GM18951 (cell line): ENCODE results near the gene BPHL.

Source experiments
- POLR2A ChIP-seq: IDR thresholded peaks from 4 replicates; pipeline ENCODE4 v1.6.1; 2011; ENCODE audit warnings: mild to moderate bottlenecking; ENCODE audit not compliant: insufficient read length, insufficient read depth; ENCODE audit errors: extremely low read depth
- in situ Hi-C: fragments of 300-500 bp; cut with MboI; formaldehyde crosslinking; loops from one replicate; pipeline ENCODE4 v1.12.0; 2022; ENCODE audit warnings: low sequenced_read_pairs, mixed read lengths, inconsistent platforms; ENCODE audit not compliant: unreplicated experiment

The BPHL gene

DNA sequence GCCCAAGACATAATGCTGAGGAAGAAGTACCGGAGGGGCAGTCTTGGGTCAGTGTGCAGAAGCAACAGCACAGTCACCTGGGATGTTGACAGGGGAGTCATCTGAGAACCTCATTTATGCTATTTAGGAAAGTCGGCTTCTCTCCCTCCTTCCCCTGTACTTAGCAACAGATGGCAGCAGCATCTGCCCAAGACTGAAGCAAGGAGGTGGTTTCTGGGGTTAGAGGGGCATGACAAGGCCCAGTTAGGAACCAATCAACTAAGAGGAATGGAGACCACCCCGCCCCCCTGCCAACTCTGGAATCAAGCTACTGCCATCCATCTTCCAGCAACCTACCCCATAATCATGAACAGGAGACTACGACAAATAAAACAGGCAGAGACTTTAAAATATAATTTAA lies 28.5 kb upstream of the BPHL start:
- in situ Hi-C loops = no loop called here
- TF ChIP-seq POLR2A = no peak

DNA sequence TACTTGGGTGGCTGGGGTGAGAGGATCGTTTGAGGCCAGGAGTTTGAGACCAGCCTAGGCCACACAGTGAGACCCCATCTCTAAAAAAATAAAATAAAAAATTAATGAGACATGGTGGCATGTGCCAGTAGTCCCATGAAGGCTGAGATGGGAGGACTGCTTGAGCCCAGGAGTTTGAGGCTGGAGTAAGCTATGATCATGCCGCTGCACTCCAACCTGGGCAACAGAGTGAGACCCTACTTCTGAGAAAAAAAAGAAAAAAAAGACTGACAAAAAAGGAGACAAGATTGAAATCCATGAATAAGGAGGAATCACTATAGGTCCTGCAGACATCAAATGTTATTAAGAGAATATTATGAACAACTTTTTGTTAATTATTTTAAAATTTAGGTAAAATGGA lies 23.7 kb upstream of the BPHL start:
- in situ Hi-C loops = no loop called here
- no peak for TF ChIP-seq POLR2A

DNA sequence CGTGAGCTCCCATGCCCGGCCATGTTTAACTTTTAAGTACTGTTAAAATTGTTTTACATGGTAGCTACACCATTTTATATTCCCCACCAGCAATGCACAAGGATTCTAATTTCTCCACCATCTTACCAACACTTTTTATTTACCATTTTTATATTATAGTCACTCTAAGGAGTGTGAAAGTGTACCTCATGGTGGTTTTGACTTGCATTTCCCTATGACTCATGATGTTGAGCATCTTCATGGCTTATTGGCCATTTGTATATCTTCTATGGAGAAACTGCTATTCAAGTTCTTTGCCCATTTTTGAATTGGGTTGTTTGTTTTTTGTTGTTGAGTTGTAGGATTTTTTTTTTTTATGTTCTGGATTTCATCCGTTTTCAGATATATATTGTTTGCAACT lies 15.6 kb upstream of the BPHL start:
- TF ChIP-seq POLR2A = no peak
- in situ Hi-C loops = no loop called here

DNA sequence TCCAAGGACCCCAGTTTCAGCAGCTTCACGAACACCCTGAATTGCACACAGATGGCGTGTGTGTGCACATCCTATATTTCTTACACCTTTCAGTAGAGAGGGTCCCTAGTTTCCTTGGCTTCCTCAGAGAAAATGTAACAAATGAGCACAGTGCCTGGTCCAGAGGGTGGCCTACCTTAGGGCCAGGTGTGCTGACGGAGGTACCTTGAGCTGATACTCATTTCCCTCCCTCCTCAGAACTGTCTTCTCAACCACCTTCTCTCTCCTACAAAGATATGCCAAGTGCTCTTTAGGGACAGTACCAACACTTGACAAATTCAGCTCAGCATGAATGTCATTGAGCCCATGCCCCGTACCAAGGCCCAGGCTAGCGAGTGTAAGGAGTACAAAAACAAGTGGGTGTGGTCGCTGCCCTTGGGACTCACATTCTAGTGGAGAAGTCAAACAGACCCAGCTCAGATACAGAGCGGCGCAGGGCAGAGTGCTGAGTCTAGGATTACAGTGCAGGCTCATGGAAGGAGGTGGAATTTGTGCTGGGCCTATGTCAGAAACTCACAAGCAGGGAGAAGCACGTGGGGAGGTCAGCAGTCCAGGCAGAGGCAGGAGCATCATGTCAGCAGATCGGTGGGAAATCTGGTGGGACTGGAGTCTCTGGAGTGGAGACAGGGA lies 9.6 kb upstream of the BPHL start:
- in situ Hi-C loops = no loop called here
- TF ChIP-seq POLR2A = no peak

DNA sequence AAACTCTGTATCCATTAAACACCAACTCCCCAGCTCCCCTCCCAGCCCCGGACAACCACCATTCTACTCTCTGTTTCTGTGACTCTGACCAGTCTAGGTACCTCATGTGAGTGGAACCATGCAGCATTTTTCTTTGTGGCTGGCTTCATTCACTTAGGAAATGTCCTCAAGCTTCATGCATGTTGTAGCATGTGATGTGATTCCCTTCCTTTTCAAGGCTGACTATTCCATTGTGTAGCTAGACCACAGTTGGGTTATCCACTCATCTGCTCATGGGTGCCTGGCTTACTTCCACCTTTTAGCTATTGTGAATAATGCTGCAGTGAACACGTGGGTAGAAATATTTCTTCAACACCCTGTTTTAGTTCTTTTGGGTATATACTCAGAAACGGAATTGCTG lies 8.8 kb upstream of the BPHL start:
- in situ Hi-C loops = no loop called here
- no peak for TF ChIP-seq POLR2A

DNA sequence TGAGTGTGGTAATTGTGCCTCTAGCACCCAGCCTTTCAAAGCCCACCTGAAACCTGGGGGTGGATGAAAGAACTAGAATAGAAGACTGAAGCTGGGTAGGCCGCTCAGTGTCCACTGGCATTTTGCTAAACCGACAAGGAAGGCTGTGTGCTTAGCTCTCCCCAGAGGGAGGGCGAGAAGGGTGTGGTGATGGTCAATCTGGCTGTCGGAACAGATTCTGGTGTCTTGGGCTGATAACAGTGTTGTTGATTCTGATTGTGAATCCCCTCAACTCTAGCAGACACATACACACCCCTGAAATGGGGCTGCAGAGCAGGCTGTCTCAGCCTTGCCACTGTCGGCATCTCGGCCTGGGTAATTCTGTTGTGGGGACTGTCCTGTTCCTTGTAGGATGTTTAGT lies 4.1 kb upstream of the BPHL start:
- no peak for TF ChIP-seq POLR2A
- in situ Hi-C loops = no loop called here

GRCh38 chr6:3117912-3118352 lies 579 bp upstream of the BPHL start:
- in situ Hi-C loops = no loop called here
- no peak for TF ChIP-seq POLR2A

- in situ Hi-C loops = no loop called here
- no peak for TF ChIP-seq POLR2A
Measured at GRCh38 chr6:3119040-3119723, 671 bp downstream of the BPHL start.

DNA sequence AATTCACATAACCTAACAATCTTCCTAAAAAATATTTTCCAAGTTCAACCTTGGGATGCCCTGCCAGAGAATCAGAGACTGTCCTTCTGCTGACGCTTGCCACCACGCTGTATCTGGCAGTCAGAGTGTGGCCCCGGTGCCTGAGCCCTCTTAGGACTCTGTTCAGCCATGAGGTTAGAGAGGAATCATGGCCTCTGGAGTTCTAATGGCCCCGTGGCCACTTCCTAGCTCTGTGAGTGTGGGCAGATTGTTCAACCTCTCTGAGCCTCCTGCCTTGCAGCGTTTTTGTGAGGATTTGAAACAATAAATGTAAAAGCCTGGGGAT lies 2.2 kb downstream of the BPHL start:
- TF ChIP-seq POLR2A = no peak
- in situ Hi-C loops = loop anchor here (10.0 kb wide), 1 partner anchor 134 kb away; the partner anchor contains the start of gene PSMG4

- in situ Hi-C loops = loop anchor here (10.0 kb wide), 1 partner anchor 132 kb away; the partner anchor contains the start of gene PSMG4
- TF ChIP-seq POLR2A = no peak
Measured at GRCh38 chr6:3122823-3123182, 4.3 kb downstream of the BPHL start.

GRCh38 chr6:3124667-3125066 lies 6.2 kb downstream of the BPHL start:
- no peak for TF ChIP-seq POLR2A
- in situ Hi-C loops = loop anchor here (10.0 kb wide), 1 partner anchor 130 kb away; the partner anchor contains the start of gene PSMG4

GRCh38 chr6:3125815-3126214 lies 7.3 kb downstream of the BPHL start:
- in situ Hi-C loops = loop anchor here (10.0 kb wide), 1 partner anchor 129 kb away; the partner anchor contains the start of gene PSMG4
- no peak for TF ChIP-seq POLR2A

DNA sequence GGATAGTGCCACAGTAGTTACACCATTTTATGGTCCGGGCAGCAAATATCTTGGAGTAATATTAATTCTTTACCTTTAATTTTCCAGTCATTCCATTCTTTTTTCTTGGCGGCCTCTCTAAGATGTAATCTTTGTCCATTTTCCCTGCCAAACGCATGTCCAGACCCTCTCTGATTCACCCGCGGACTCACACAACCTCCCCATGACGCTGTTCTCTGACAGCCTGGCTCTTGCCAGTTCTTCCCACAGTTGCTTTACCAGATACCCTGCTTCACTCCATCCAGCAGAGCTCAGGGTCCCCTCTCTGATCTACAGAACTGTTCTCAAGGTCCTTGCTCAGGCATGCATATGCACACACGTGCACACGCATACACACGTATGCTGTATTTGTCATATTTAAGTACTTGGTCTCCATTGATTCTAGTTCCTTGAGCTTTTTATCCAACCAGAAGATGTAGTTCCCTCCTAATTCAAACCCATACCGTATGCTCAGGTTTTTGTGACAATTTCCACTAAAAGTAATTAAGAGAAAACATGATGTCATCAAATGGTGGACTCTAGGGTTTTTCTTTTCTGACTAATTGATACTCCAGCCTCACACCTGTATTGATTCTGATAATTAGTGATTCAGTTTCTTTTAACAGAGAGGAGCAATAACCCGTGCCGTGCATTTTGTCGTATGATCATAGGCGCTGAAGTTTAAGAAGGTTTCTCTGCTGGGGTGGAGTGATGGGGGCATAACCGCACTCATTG lies 10.0 kb downstream of the BPHL start:
- no peak for TF ChIP-seq POLR2A
- in situ Hi-C loops = loop anchor here (10.0 kb wide), 1 partner anchor 126 kb away; the partner anchor contains the start of gene PSMG4

- in situ Hi-C loops = no loop called here
- no peak for TF ChIP-seq POLR2A
Measured at GRCh38 chr6:3131695-3132094, 13.2 kb downstream of the BPHL start.

GRCh38 chr6:3133515-3133914 lies 15.0 kb downstream of the BPHL start:
- in situ Hi-C loops = no loop called here
- no peak for TF ChIP-seq POLR2A
